ENCODE data around the gene LPAR1.

Gene LPAR1

DNA sequence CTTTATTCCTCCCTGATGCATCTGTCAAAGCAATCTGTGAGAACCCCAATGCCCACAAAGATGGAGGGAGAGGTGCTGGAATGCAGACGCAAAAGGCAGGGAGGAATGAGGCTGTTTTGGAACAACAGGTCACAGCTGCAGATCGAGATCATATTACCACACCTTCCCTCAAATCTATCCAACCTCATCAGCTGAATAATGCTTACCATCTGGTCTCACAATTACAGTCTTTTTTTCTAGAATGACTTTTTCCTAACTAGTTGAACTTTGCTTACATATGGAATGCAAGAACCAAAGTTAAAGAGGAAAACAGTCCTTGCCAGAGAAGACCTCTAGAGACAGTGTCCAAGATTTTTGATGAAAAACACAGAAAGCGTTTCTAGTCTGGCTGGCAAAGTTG lies 158.1 kb downstream of the LPAR1 start:
- Histone ChIP-seq H2BK120ac (ENCODE audit: low read depth, low read length) (no peak overlapping the region), H2AFZ (ENCODE audit: low read depth, low read length) (no peak overlapping the region), H2AK5ac (ENCODE audit: low read length, severe bottlenecking) (peak overlapping the region; percentile 26), H3K27me3 (ENCODE audit: control insufficient read depth in 1 of 2, insufficient read depth in 1 of 2, low read length in 2 of 2) (no peaks in the 10 kb centered on the region), H3K18ac (ENCODE audit: low read depth in 1 of 2, low read length in 2 of 2) (peak overlapping the region; percentile 55 to 64), H2BK12ac (ENCODE audit: low read length in 2 of 2) (no peak overlapping the region), H3K79me1 (replicated peaks; ENCODE audit: low read length, poor library complexity, severe bottlenecking) (peaks cover 25% of the 10 kb centered on the region), H3K27ac (ENCODE audit: low read length, poor library complexity, severe bottlenecking) (no peak overlapping the region), H3K4me1 (ENCODE audit: control insufficient read depth, insufficient read depth, low read depth, low read length) (peaks cover 2% of the 10 kb centered on the region), H4K8ac (ENCODE audit: low read length) (peak overlapping the region; percentile 46), H3K4me3 (ENCODE audit: insufficient read depth in 1 of 2, low read depth in 1 of 2, low read length in 2 of 2) (no peak overlapping the region), H3K4ac (ENCODE audit: low read depth in 1 of 2, low read length in 2 of 2) (no peak overlapping the region), H3K36me3 (ENCODE audit: control insufficient read depth in 1 of 2, insufficient read depth in 2 of 2, low read depth in 1 of 2, low read length in 2 of 2) (peaks cover 4 to 34% of the 10 kb centered on the region in 2 experiments), H2BK5ac (ENCODE audit: low read depth, low read length, poor library complexity, severe bottlenecking) (no peak overlapping the region), H4K91ac (ENCODE audit: low read length) (no peak overlapping the region), H3K23ac (ENCODE audit: low read length in 2 of 2) (no peak overlapping the region), H3K9me3 (ENCODE audit: control insufficient read depth, low read length) (no peaks in the 10 kb centered on the region), H3K9ac (ENCODE audit: low read length) (peak overlapping the region; percentile 5), H3K14ac (ENCODE audit: low read length in 2 of 2) (no peak overlapping the region), H2BK15ac (ENCODE audit: low read depth, poor library complexity, severe bottlenecking) (no peak overlapping the region), H3K4me2 (ENCODE audit: low read length, poor library complexity, severe bottlenecking) (peak overlapping the region; percentile 6)
- 90% methylated on average over 3 of the region's 3 CpGs for WGBS
- DNase-seq: peak; percentile 17

DNA sequence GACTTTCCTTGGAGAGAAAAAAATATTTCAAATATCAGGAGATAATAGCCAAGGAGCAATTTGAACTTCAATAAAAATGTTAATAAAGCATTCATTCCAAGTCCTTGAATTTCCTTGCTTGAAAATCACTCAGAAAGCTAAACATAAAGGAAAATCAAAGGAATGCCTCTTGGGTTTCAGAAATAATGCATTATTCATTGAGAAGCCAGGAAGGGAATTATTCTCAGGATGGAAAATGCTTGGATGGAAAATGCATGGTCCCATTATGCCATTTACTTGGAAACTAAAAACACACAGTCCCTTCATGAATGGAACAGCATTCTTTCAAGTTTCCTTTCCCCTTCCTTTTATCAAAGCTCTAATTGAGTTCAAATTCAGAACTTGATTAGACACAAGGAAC lies 160.9 kb downstream of the LPAR1 start:
- H2BK12ac ChIP-seq (ENCODE audit: low read length in 2 of 2): no peak overlapping the region
- no peak overlapping the region for H4K91ac ChIP-seq (ENCODE audit: low read length)
- H3K4ac ChIP-seq (ENCODE audit: low read depth in 1 of 2, low read length in 2 of 2): no peak overlapping the region
- H3K9ac ChIP-seq (ENCODE audit: low read length): no peak overlapping the region
- no peak overlapping the region for H2AFZ ChIP-seq (ENCODE audit: low read depth, low read length)
- no peak overlapping the region for H3K27ac ChIP-seq (ENCODE audit: low read length, poor library complexity, severe bottlenecking)
- no peak overlapping the region for H2BK15ac ChIP-seq (ENCODE audit: low read depth, poor library complexity, severe bottlenecking)
- H3K23ac ChIP-seq (ENCODE audit: low read length in 2 of 2): no peak overlapping the region
- H2AK5ac ChIP-seq (ENCODE audit: low read length, severe bottlenecking): no peak overlapping the region
- H2BK120ac ChIP-seq (ENCODE audit: low read depth, low read length): no peak overlapping the region
- no peak overlapping the region for H2BK5ac ChIP-seq (ENCODE audit: low read depth, low read length, poor library complexity, severe bottlenecking)
- no peaks in the 10 kb centered on the region for H3K9me3 ChIP-seq (ENCODE audit: control insufficient read depth, low read length)
- H3K36me3 ChIP-seq (ENCODE audit: control insufficient read depth in 1 of 2, insufficient read depth in 2 of 2, low read depth in 1 of 2, low read length in 2 of 2): peaks cover 5 to 48% of the 10 kb centered on the region in 2 experiments
- H3K27me3 ChIP-seq (ENCODE audit: control insufficient read depth in 1 of 2, insufficient read depth in 1 of 2, low read length in 2 of 2): no peaks in the 10 kb centered on the region
- H3K4me1 ChIP-seq (ENCODE audit: control insufficient read depth, insufficient read depth, low read depth, low read length): peaks cover 2% of the 10 kb centered on the region
- no peak overlapping the region for H3K4me2 ChIP-seq (ENCODE audit: low read length, poor library complexity, severe bottlenecking)
- DNase-seq: no peak
- no peak overlapping the region for H3K14ac ChIP-seq (ENCODE audit: low read length in 2 of 2)
- no peak overlapping the region for H3K18ac ChIP-seq (ENCODE audit: low read depth in 1 of 2, low read length in 2 of 2)
- peaks cover 24% of the 10 kb centered on the region for H3K79me1 ChIP-seq (replicated peaks; ENCODE audit: low read length, poor library complexity, severe bottlenecking)
- H4K8ac ChIP-seq (ENCODE audit: low read length): no peak overlapping the region
- no peak overlapping the region for H3K4me3 ChIP-seq (ENCODE audit: insufficient read depth in 1 of 2, low read depth in 1 of 2, low read length in 2 of 2)

GRCh38 chr9:110876929-110877328 lies 161.3 kb downstream of the LPAR1 start:
- Histone ChIP-seq H3K14ac (ENCODE audit: low read length in 2 of 2) (no peak overlapping the region), H2AFZ (ENCODE audit: low read depth, low read length) (no peak overlapping the region), H3K4ac (ENCODE audit: low read depth in 1 of 2, low read length in 2 of 2) (no peak overlapping the region)

GRCh38 chr9:110874963-110875674 lies 163.2 kb downstream of the LPAR1 start:
- Histone ChIP-seq H3K18ac (ENCODE audit: low read depth in 1 of 2, low read length in 2 of 2) (no peak overlapping the region), H2AK5ac (ENCODE audit: low read length, severe bottlenecking) (no peak overlapping the region)
- no peak for DNase-seq

More at GRCh38 chr9:110876929-110877328, 161.3 kb downstream of the LPAR1 start:
- Histone ChIP-seq H2BK15ac (ENCODE audit: low read depth, poor library complexity, severe bottlenecking) (no peak overlapping the region), H3K9me3 (ENCODE audit: control insufficient read depth, low read length) (no peaks in the 10 kb centered on the region), H3K4me2 (ENCODE audit: low read length, poor library complexity, severe bottlenecking) (no peak overlapping the region), H3K23ac (ENCODE audit: low read length in 2 of 2) (no peak overlapping the region), H2BK5ac (ENCODE audit: low read depth, low read length, poor library complexity, severe bottlenecking) (no peak overlapping the region), H3K79me1 (replicated peaks; ENCODE audit: low read length, poor library complexity, severe bottlenecking) (peaks cover 24% of the 10 kb centered on the region), H3K36me3 (ENCODE audit: control insufficient read depth in 1 of 2, insufficient read depth in 2 of 2, low read depth in 1 of 2, low read length in 2 of 2) (peaks cover 5 to 48% of the 10 kb centered on the region in 2 experiments), H3K27me3 (ENCODE audit: control insufficient read depth in 1 of 2, insufficient read depth in 1 of 2, low read length in 2 of 2) (no peaks in the 10 kb centered on the region), H2AK5ac (ENCODE audit: low read length, severe bottlenecking) (no peak overlapping the region), H3K27ac (ENCODE audit: low read length, poor library complexity, severe bottlenecking) (no peak overlapping the region), H4K8ac (ENCODE audit: low read length) (no peak overlapping the region), H4K91ac (ENCODE audit: low read length) (no peak overlapping the region), H2BK120ac (ENCODE audit: low read depth, low read length) (no peak overlapping the region), H3K18ac (ENCODE audit: low read depth in 1 of 2, low read length in 2 of 2) (no peak overlapping the region), H3K4me1 (ENCODE audit: control insufficient read depth, insufficient read depth, low read depth, low read length) (peaks cover 2% of the 10 kb centered on the region), H3K4me3 (ENCODE audit: insufficient read depth in 1 of 2, low read depth in 1 of 2, low read length in 2 of 2) (no peak overlapping the region), H3K9ac (ENCODE audit: low read length) (no peak overlapping the region), H2BK12ac (ENCODE audit: low read length in 2 of 2) (peak overlapping the region in 1 of 2 experiments; percentile 15)
- no peak for DNase-seq
- WGBS: 100% methylated on average over 3 of the region's 3 CpGs

More at GRCh38 chr9:110874963-110875674, 163.2 kb downstream of the LPAR1 start:
- H2BK15ac ChIP-seq (ENCODE audit: low read depth, poor library complexity, severe bottlenecking): no peak overlapping the region
- H3K36me3 ChIP-seq (ENCODE audit: control insufficient read depth in 1 of 2, insufficient read depth in 2 of 2, low read depth in 1 of 2, low read length in 2 of 2): peaks cover 5 to 62% of the 10 kb centered on the region in 2 experiments
- H3K27me3 ChIP-seq (ENCODE audit: control insufficient read depth in 1 of 2, insufficient read depth in 1 of 2, low read length in 2 of 2): no peaks in the 10 kb centered on the region
- WGBS: 84% methylated on average over 12 of the region's 14 CpGs
- H4K8ac ChIP-seq (ENCODE audit: low read length): no peak overlapping the region
- H3K4ac ChIP-seq (ENCODE audit: low read depth in 1 of 2, low read length in 2 of 2): no peak overlapping the region
- no peak overlapping the region for H2BK120ac ChIP-seq (ENCODE audit: low read depth, low read length)
- no peak overlapping the region for H2AFZ ChIP-seq (ENCODE audit: low read depth, low read length)
- no peak overlapping the region for H3K14ac ChIP-seq (ENCODE audit: low read length in 2 of 2)
- no peak overlapping the region for H3K9ac ChIP-seq (ENCODE audit: low read length)
- H3K4me2 ChIP-seq (ENCODE audit: low read length, poor library complexity, severe bottlenecking): no peak overlapping the region
- H3K4me3 ChIP-seq (ENCODE audit: insufficient read depth in 1 of 2, low read depth in 1 of 2, low read length in 2 of 2): no peak overlapping the region
- no peak overlapping the region for H2BK5ac ChIP-seq (ENCODE audit: low read depth, low read length, poor library complexity, severe bottlenecking)
- H3K79me1 ChIP-seq (replicated peaks; ENCODE audit: low read length, poor library complexity, severe bottlenecking): peaks cover 19% of the 10 kb centered on the region
- H4K91ac ChIP-seq (ENCODE audit: low read length): no peak overlapping the region
- H3K27ac ChIP-seq (ENCODE audit: low read length, poor library complexity, severe bottlenecking): no peak overlapping the region
- no peak overlapping the region for H2BK12ac ChIP-seq (ENCODE audit: low read length in 2 of 2)
- peaks cover 1% of the 10 kb centered on the region for H3K4me1 ChIP-seq (ENCODE audit: control insufficient read depth, insufficient read depth, low read depth, low read length)
- H3K9me3 ChIP-seq (ENCODE audit: control insufficient read depth, low read length): no peaks in the 10 kb centered on the region
- H3K23ac ChIP-seq (ENCODE audit: low read length in 2 of 2): no peak overlapping the region

Measured in mesenchymal stem cell (in vitro differentiated cells and primary cell).